B cell (primary cell): Measurements from ENCODE around the gene VPS33B.

ENCODE experiments used
- EZH2 ChIP-seq: IDR thresholded peaks from 2 replicates; pipeline ENCODE4 v1.6.1; 2012; ENCODE audit warnings: borderline replicate concordance, low read depth, mild to moderate bottlenecking, moderate library complexity, low read length; ENCODE audit not compliant: insufficient read depth, poor library complexity, severe bottlenecking
- TF ChIP-seq, protein P1 (sequence below): fragments of 200-600 bp; IDR thresholded peaks from one replicate; pipeline ENCODE4 v1.8.0; 2022; ENCODE audit warnings: antibody characterized with exemption, mild to moderate bottlenecking

DNA sequence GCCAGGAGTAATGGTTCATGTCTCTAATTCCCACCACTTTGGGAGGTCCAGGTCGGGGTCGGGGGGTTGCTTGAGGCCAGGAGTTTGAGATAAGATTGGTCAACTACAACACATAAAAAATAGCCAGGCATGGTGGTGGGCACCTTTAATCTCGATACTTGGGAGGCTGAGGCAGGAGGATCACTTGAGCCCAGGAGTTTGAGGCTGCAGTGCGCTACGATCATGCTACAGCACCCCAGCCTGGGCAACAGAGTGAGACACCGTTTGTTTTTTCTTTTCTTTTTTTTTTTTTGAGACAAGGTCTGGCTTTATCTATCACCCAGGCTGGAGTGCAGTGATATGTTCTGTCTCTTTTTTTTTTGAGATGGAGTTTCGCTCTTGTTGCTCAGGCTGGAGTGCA is 1.3 kb upstream of the VPS33B start:
- TF ChIP-seq, protein P1, sequence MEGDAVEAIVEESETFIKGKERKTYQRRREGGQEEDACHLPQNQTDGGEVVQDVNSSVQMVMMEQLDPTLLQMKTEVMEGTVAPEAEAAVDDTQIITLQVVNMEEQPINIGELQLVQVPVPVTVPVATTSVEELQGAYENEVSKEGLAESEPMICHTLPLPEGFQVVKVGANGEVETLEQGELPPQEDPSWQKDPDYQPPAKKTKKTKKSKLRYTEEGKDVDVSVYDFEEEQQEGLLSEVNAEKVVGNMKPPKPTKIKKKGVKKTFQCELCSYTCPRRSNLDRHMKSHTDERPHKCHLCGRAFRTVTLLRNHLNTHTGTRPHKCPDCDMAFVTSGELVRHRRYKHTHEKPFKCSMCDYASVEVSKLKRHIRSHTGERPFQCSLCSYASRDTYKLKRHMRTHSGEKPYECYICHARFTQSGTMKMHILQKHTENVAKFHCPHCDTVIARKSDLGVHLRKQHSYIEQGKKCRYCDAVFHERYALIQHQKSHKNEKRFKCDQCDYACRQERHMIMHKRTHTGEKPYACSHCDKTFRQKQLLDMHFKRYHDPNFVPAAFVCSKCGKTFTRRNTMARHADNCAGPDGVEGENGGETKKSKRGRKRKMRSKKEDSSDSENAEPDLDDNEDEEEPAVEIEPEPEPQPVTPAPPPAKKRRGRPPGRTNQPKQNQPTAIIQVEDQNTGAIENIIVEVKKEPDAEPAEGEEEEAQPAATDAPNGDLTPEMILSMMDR, result no peak
- TF ChIP-seq EZH2, result no peak
